ENCODE data around the gene RCOR2.

RCOR2 gene

GRCh38 chr11:63922673-63923192 is 5.8 kb upstream of the RCOR2 start:
- DNase-seq: no peak

- no peak for DNase-seq
Observed at GRCh38 chr11:63920939-63921417, 4.0 kb upstream of the RCOR2 start.

GRCh38 chr11:63920126-63920938 is 3.4 kb upstream of the RCOR2 start:
- DNase-seq: no peak

- no peak for DNase-seq
Observed at GRCh38 chr11:63919267-63920125, 2.5 kb upstream of the RCOR2 start.

- no peak for DNase-seq
Observed at GRCh38 chr11:63918507-63919191, 1.7 kb upstream of the RCOR2 start.

- no peak for DNase-seq
Observed at GRCh38 chr11:63917692-63918506, 935 bp upstream of the RCOR2 start.

- DNase-seq: no peak
Observed at GRCh38 chr11:63915961-63916836, 765 bp downstream of the RCOR2 start.

- no peak for DNase-seq
Observed at GRCh38 chr11:63914896-63915691, 1.9 kb downstream of the RCOR2 start.

- no peak for DNase-seq
Observed at GRCh38 chr11:63913866-63914830, 2.8 kb downstream of the RCOR2 start.

- DNase-seq: no peak
Observed at GRCh38 chr11:63912678-63913077, 4.3 kb downstream of the RCOR2 start.

GRCh38 chr11:63911876-63912275 is 5.1 kb downstream of the RCOR2 start:
- no peak for DNase-seq

- DNase-seq: no peak
Observed at GRCh38 chr11:63911440-63911839, 5.5 kb downstream of the RCOR2 start.

GRCh38 chr11:63910675-63911074 is 6.3 kb downstream of the RCOR2 start:
- no peak for DNase-seq

GRCh38 chr11:63909591-63910506 is 7.1 kb downstream of the RCOR2 start:
- DNase-seq: no peak

GRCh38 chr11:63908631-63909401 is 8.1 kb downstream of the RCOR2 start:
- DNase-seq: no peak

GRCh38 chr11:63907808-63908530 is 9.0 kb downstream of the RCOR2 start:
- DNase-seq: no peak
